ENCODE measurements around the gene FNBP1. TPM values are rescaled to one million over a fixed set of nuclear protein-coding genes. Genes with fewer than 3 reads are reported as not detected.

FNBP1 gene
- total and polyA plus RNA-seq, 2 experiments from 2014 or later: 26.6 to 28.8 TPM

GRCh38 chr9:129839324-129840023 is 203.5 kb downstream of the FNBP1 start:
- no peaks in the 10 kb centered on the region for H3K36me3 Mint-ChIP-seq (ENCODE audit: low read depth)
- Histone ChIP-seq H4K20me1 (replicated peaks; ENCODE audit: insufficient read depth) (no peaks in the 10 kb centered on the region), H3K27ac (ENCODE audit: low read depth) (no peak overlapping the region), H2AFZ (no peak overlapping the region), H3K4me1 (ENCODE audit: insufficient read depth) (peaks cover 37% of the 10 kb centered on the region), H3K36me3 (ENCODE audit: insufficient read depth) (no peaks in the 10 kb centered on the region), H3K27me3 (ENCODE audit: insufficient read depth) (no peaks in the 10 kb centered on the region), H3K9me2 (ENCODE audit: insufficient read depth) (no peaks in the 10 kb centered on the region), H3K4me3 (no peak overlapping the region), H3F3A (replicated peaks; ENCODE audit: low read depth) (peaks cover 9% of the 10 kb centered on the region; the same call in 1 of the 2 replicates), H3K4me2 (no peak overlapping the region), H3K79me2 (replicated peaks; ENCODE audit: insufficient read depth) (peaks cover 4% of the 10 kb centered on the region)
- ATAC-seq (no peak), DNase-seq (ENCODE audit: low spot score) (no peak)
- peaks cover 11% of the 10 kb centered on the region for H3K27me3 Mint-ChIP-seq (ENCODE audit: insufficient read depth, low read depth, poor library complexity)
- TF ChIP-seq EZH2phosphoT487 (IDR thresholded peaks at IDR 0.05; ENCODE audit: unreplicated experiment) (no peak), CREB1 (CRISPR knock-in tag; IDR thresholded peaks at IDR 0.05; ENCODE audit: low read depth) (no peak), EZH2 (IDR thresholded peaks at IDR 0.05; ENCODE audit: low read depth, unreplicated experiment) (no peak), CTCF (conservative IDR thresholded peaks at IDR 0.05; ENCODE audit: low read depth in 2 of 2) (no peak)
- TF ChIP-seq, protein P1, sequence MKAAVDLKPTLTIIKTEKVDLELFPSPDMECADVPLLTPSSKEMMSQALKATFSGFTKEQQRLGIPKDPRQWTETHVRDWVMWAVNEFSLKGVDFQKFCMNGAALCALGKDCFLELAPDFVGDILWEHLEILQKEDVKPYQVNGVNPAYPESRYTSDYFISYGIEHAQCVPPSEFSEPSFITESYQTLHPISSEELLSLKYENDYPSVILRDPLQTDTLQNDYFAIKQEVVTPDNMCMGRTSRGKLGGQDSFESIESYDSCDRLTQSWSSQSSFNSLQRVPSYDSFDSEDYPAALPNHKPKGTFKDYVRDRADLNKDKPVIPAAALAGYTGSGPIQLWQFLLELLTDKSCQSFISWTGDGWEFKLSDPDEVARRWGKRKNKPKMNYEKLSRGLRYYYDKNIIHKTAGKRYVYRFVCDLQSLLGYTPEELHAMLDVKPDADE (IDR thresholded peaks at IDR 0.05): no peak
- H3K27ac Mint-ChIP-seq: no peak overlapping the region
- no peak overlapping the region for H3K4me3 Mint-ChIP-seq
- H3K4me1 Mint-ChIP-seq: peaks cover 52% of the 10 kb centered on the region
- no peaks in the 10 kb centered on the region; the same call in 2 of the 3 replicates for H3K9me3 Mint-ChIP-seq

GRCh38 chr9:129838707-129839259 is 204.2 kb downstream of the FNBP1 start:
- no peak for ATAC-seq
- Histone ChIP-seq H3K79me2 (replicated peaks; ENCODE audit: insufficient read depth) (peaks cover 11% of the 10 kb centered on the region), H3K4me3 (no peak overlapping the region), H3F3A (replicated peaks; ENCODE audit: low read depth) (peaks cover 9% of the 10 kb centered on the region; the same call in 1 of the 2 replicates), H3K4me2 (no peak overlapping the region; the same call in 1 of the 2 replicates), H3K4me1 (ENCODE audit: insufficient read depth) (peaks cover 37% of the 10 kb centered on the region), H4K20me1 (replicated peaks; ENCODE audit: insufficient read depth) (no peaks in the 10 kb centered on the region), H3K27ac (ENCODE audit: low read depth) (no peak overlapping the region), H2AFZ (no peak overlapping the region), H3K36me3 (ENCODE audit: insufficient read depth) (no peaks in the 10 kb centered on the region), H3K9me2 (ENCODE audit: insufficient read depth) (no peaks in the 10 kb centered on the region), H3K27me3 (ENCODE audit: insufficient read depth) (no peaks in the 10 kb centered on the region)
- H3K9me3 Mint-ChIP-seq: no peaks in the 10 kb centered on the region; the same call in 2 of the 3 replicates
- H3K36me3 Mint-ChIP-seq (ENCODE audit: low read depth): no peaks in the 10 kb centered on the region
- no peak overlapping the region for H3K4me3 Mint-ChIP-seq
- H3K27me3 Mint-ChIP-seq (ENCODE audit: insufficient read depth, low read depth, poor library complexity): peaks cover 11% of the 10 kb centered on the region
- H3K4me1 Mint-ChIP-seq: peaks cover 59% of the 10 kb centered on the region
- DNase-seq (ENCODE audit: low spot score): no peak
- no peak overlapping the region; the same call in 1 of the 2 replicates for H3K27ac Mint-ChIP-seq
- TF ChIP-seq EZH2 (IDR thresholded peaks at IDR 0.05; ENCODE audit: low read depth, unreplicated experiment): no peak
- TF ChIP-seq JUNB (IDR thresholded peaks at IDR 0.05; ENCODE audit: unreplicated experiment): no peak
- TF ChIP-seq STAT1 (IDR thresholded peaks at IDR 0.05; ENCODE audit: unreplicated experiment): no peak
- TF ChIP-seq REST (IDR thresholded peaks at IDR 0.05; ENCODE audit: unreplicated experiment): no peak
- no peak for TF ChIP-seq ZNF331 (CRISPR knock-in tag; IDR thresholded peaks at IDR 0.05; ENCODE audit: low read depth)
